Esophagus squamous epithelium (tissue), 5 donors: Measurements from ENCODE around the gene CPNE9. TPM values are rescaled to one million over a fixed set of nuclear protein-coding genes. Genes with fewer than 3 reads are reported as not detected.
A peak's percentile ranks its signal among the peaks of the same experiment; 100 is the strongest.

ENCODE experiments used
- DNase-seq: peaks from one replicate; lab custom pipeline; 2025; lab: John Stamatoyannopoulos, UW
- H3K27ac ChIP-seq, 4 donors: fragments of 200-600 bp; sonication (generic); one replicate each; pipeline ENCODE4 v1.5.1; 2016 to 2019; ENCODE audit warnings: mild to moderate bottlenecking in 1 of 4
- H3K27me3 ChIP-seq, 4 donors: fragments of 200-600 bp; sonication (generic); 1 replicate in 3 of 4; 2 replicates in 1 of 4; pipeline versions ENCODE4 v1.5.1 to v1.6.0; 2017 to 2021; ENCODE audit warnings: antibody characterized with exemption in 1 of 4
- H3K36me3 ChIP-seq, 3 donors: fragments of 200-600 bp; sonication (generic); one replicate each; pipeline ENCODE4 v1.5.1; 2016 to 2019
- H3K4me1 ChIP-seq, 3 donors: fragments of 200-600 bp; sonication (generic); one replicate each; pipeline ENCODE4 v1.5.1; 2017 to 2019
- H3K4me3 ChIP-seq, 4 donors: fragments of 200-600 bp; sonication (generic); 1 replicate in 3 of 4; 2 replicates in 1 of 4; pipeline ENCODE4 v1.5.1; 2016 to 2019; ENCODE audit warnings: mild to moderate bottlenecking in 2 of 4, moderate library complexity in 1 of 4
- H3K9me3 ChIP-seq, 3 donors: fragments of 200-600 bp; sonication (generic); one replicate each; pipeline ENCODE4 v1.5.1; 2016 to 2019
- CTCF ChIP-seq, 6 experiments: fragments of 450-650 bp in 4 of 6; fragments of 200-600 bp in 2 of 6; sonication (generic) in 2 of 6; IDR thresholded peaks; one replicate each; pipeline ENCODE4 v1.5.1; 2016 to 2019; ENCODE audit warnings: antibody characterized with exemption in 6 of 6, mild to moderate bottlenecking in 4 of 6, moderate library complexity in 4 of 6
- POLR2A ChIP-seq, 4 donors: fragments of 450-650 bp; IDR thresholded peaks; one replicate each; pipeline ENCODE4 v1.6.1; 2017; ENCODE audit warnings: antibody characterized with exemption in 4 of 4, mild to moderate bottlenecking in 4 of 4, moderate library complexity in 3 of 4
- WGBS, 2 donors: methylation state at CpG; one replicate each; pipeline ENCODE4 v1.1.5; 2018; 5-methylcytosine and 5-hydroxymethylcytosine counted together
- intact Hi-C: fragments of 100-400 bp; cut with DNase I; formaldehyde crosslinking; loops from one replicate; pipeline ENCODE4 v1.15.0; 2022
- total RNA-seq, 4 donors: library from RNA; depleted of rRNA; stranded (reverse); fragments of >200 nt; gene quantifications; one replicate each; pipeline ENCODE4 v1.1.0, GENCODE V29; 2016
- donor health status: DM: yes; HTN: yes; CAD: no.

CPNE9 gene
- total RNA-seq, 4 donors from 2014 or later: not detected

- H3K27ac ChIP-seq: no peak overlapping the region
- no peak for DNase-seq
- peaks cover 0 to 34% (median 4%) of the 10 kb centered on the region in 3 donors for H3K36me3 ChIP-seq
- H3K4me3 ChIP-seq: no peak overlapping the region
- H3K4me1 ChIP-seq: peaks cover 19 to 48% (median 30%) of the 10 kb centered on the region in 3 donors
- no peaks in the 10 kb centered on the region for H3K27me3 ChIP-seq
- TF ChIP-seq POLR2A (IDR thresholded peaks at IDR 0.05) (no peak), CTCF (IDR thresholded peaks at IDR 0.05) (no peak)
- no peaks in the 10 kb centered on the region for H3K9me3 ChIP-seq
- intact Hi-C loops: no loop called here
- 92 to 100% methylated on average over 2 to 3 of the region's 4 CpGs for WGBS, 2 donors
Observed at GRCh38 chr3:9765865-9766264, 62.2 kb downstream of the CPNE9 start.

GRCh38 chr3:9767418-9767817 is 63.8 kb downstream of the CPNE9 start:
- H3K27me3 ChIP-seq: no peaks in the 10 kb centered on the region
- intact Hi-C loops: no loop called here
- no peak for DNase-seq
- peaks cover 0 to 20% (median 4%) of the 10 kb centered on the region in 3 donors for H3K36me3 ChIP-seq
- peak overlapping the region in 3 of 4 donors; percentile 22 to 72 (median 39) for H3K27ac ChIP-seq
- H3K9me3 ChIP-seq: no peaks in the 10 kb centered on the region
- H3K4me3 ChIP-seq: no peak overlapping the region
- TF ChIP-seq CTCF (IDR thresholded peaks at IDR 0.05) (no peak), POLR2A (IDR thresholded peaks at IDR 0.05) (no peak)
- 61 to 77% methylated on average over 4 of the region's 7 CpGs for WGBS, 2 donors
- peaks cover 19 to 45% (median 32%) of the 10 kb centered on the region in 3 donors for H3K4me1 ChIP-seq

GRCh38 chr3:9768141-9768775 is 64.6 kb downstream of the CPNE9 start:
- H3K27ac ChIP-seq: peak overlapping the region; percentile 22 to 90 (median 89)

DNA sequence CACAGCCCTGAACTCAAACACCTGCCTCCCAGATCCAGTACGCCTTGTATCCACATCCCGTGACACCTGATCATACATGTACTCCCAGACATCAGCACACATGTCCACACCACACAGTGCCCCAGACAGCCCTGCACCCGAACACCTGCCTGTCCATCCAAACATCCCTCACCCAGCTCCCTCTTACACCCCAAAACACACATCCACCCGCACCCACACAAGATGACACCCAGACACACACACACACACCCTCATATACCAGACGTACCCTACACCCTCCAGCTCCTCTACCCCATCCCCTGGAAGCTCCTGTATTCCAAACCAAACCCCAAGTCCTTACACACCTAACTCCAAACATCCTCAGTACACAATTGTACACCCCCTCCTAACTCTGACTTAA is 65.4 kb downstream of the CPNE9 start:
- H3K4me1 ChIP-seq: peaks cover 19 to 45% (median 32%) of the 10 kb centered on the region in 3 donors
- WGBS, 2 donors: 58 to 65% methylated on average over 5 of the region's 5 CpGs
- intact Hi-C loops: no loop called here
- peaks cover 0 to 12% (median 4%) of the 10 kb centered on the region in 3 donors for H3K36me3 ChIP-seq
- no peaks in the 10 kb centered on the region for H3K9me3 ChIP-seq
- H3K27me3 ChIP-seq: no peaks in the 10 kb centered on the region
- no peak for DNase-seq
- TF ChIP-seq POLR2A (IDR thresholded peaks at IDR 0.05) (no peak), CTCF (IDR thresholded peaks at IDR 0.05) (no peak)
- H3K4me3 ChIP-seq: peak overlapping the region; percentile 41 to 78 (median 64)
- H3K27ac ChIP-seq: peak overlapping the region; percentile 72 to 90 (median 89)

More at GRCh38 chr3:9768141-9768775, 64.6 kb downstream of the CPNE9 start:
- H3K4me3 ChIP-seq: peak overlapping the region in 1 of 4 donors; percentile 78
- H3K36me3 ChIP-seq: peaks cover 0 to 12% (median 4%) of the 10 kb centered on the region in 3 donors
- no peak for TF ChIP-seq POLR2A (IDR thresholded peaks at IDR 0.05)
- no peak for TF ChIP-seq CTCF (IDR thresholded peaks at IDR 0.05)
- WGBS, 2 donors: 61 to 71% methylated on average over 4 to 5 of the region's 6 CpGs
- intact Hi-C loops: no loop called here
- no peaks in the 10 kb centered on the region for H3K9me3 ChIP-seq
- peaks cover 19 to 45% (median 32%) of the 10 kb centered on the region in 3 donors for H3K4me1 ChIP-seq
- DNase-seq: no peak
- H3K27me3 ChIP-seq: no peaks in the 10 kb centered on the region
